HG03139 (cell line): ENCODE results near the gene C22orf39.

Experiments
- ATAC-seq: cut with Tn5 transposase; IDR thresholded peaks from one replicate; pipeline ENCODE4 v1.9.1; 2021; ENCODE audit not compliant: unreplicated experiment

The C22orf39 gene

DNA sequence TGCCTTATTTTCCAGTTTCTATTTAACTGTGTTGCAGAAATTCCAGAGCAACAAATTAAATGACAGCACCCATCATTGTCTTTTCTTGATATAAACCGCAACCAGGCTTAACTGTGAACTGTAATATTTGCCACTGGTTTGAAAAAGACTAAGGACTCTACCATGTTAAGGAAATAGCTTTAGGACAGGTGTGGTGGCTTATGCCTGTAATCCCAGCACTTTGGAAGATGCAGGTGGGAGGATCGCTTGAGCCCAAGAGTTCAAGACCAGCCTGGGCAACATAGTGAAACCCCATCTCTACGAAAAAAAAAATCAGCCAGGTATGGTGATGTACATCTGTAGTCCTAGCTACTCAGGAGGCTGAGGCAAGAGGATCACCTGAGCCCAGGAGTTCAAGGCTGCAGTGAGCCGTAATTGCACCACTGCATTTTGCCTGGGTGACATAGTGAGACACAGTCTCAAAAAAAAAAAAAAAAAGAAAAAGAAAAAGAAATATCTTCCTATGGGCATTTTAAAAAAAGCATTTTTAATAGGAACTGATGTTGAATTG, 44.8 kb downstream of the C22orf39 start:
- no peak for ATAC-seq

DNA sequence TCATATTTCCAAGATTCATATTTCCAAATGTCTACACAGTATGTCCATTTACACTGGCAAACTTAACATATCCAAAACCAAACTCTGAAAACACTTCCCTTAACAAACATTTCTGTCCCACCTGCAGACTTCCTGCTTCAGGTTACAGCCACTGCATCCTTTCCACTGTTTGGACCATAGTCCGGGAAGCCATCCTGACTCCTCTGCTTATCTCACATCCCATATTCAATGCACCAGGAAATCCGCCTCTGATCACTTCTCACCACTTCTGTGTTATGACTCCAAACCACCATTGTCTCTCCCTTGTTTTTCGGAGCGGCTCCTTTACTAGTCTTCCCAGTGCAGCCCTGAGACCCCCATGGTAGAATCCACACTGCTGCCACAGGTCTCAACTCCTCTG, 46.0 kb downstream of the C22orf39 start:
- no peak for ATAC-seq

DNA sequence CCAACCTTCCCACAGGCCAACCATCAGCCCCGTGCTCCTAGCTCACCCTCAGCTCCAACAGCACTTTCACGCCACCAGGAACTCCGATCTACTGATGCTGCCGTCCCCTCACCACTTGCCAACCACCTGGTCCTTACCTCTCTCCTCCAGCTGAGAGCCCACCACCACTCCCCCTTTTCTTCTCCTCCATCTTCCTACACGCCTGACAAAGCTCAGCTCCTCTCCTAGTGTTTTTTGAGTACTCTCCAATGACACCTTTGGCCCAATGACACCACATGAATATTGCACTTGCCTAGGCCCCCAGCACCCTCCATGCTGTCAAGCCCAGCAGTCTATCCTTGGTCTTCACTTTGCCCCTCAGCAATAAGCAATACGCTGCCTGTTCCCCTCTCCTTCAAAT, 46.6 kb downstream of the C22orf39 start:
- no peak for ATAC-seq

DNA sequence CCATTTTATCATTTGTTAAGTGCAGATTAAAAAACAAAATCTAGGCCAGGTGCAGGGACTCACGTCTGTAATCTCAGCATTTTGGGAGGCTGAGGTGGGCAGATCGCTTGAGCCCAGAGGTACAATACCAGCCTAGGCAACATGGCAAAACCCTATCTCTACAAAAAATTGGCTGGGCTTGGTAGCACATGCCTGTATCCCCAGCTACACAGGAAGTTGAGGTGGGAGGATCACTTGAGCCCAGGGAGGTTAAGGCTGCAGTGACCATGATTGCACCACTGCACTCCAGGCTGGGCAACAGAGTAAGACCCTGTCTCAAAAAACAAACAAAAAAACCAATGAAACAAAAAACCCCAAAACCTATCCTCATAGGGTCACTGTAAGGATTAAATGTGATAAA, 48.9 kb downstream of the C22orf39 start:
- no peak for ATAC-seq

DNA sequence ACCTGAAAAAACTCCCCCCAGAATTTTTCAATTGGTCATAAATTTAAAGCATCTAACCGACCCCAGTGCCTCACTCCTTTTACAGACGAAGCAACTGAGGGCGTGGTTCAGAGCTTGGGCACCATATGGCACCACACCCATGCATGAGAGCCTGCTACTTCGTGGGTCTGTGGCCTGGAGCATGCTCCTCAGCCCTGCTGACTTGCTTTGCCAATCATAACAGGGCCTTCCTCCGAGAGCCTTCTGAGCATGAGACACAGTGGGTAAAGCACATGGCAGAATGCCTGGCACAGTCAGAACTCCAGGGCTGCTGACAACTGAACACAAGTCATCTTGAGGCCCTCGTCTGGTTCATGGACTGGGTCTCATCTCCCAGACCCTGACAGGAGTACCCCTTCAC, 49.3 kb downstream of the C22orf39 start:
- ATAC-seq: no peak

DNA sequence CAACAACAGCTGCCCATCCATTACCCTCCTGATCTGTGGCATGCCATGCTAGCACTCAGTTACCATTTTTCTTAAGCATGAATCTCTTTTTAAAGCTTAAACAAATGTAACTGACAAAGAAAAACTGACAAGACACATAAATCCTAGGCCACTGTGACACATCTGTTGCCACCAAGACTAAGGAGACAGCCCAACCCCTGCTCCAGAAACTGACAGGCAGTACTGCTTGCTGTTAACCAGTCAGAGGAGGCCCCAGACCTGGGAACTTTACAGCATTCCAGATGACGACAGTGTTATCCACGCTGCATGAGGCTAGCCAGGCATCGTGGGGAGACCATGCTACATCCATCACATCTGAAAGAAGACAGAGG, 49.8 kb downstream of the C22orf39 start:
- no peak for ATAC-seq

DNA sequence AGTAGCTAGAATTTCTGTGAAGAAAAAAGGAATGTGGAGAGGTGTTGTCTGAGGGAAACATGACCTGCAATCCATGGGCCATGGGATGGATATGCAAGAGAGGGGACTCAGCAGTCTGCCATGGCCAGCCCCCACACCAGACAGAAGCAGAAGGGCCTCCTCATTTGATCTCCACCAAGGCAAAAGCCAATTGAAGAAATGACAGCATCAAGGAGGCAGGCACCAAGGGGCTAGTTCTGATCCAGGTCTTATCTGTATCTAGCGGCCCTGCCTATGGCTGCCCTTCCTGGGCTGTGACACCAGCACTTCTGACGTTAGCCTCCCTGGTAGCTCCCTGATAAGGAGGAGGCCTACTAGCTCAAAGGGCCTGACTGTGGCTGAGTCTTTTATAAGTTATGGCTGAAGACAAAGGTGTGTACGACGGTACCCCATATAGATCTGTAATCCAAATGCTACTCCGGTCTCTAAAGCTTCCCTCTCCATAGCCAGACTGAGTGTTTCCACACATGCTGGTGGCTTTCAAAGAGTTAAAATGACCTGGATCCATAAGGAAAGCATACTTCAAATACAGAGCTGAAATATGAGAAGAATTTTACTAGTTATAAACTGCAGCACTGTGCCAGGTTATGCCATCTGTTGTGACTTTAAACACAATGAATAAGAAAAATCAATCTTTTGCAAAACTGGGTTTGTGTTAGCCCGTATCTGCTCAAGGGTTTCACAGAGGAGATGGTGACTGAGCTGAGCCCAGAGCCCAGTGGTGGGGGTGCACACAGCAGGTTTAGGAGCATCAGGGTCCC, 50.4 kb downstream of the C22orf39 start:
- ATAC-seq: no peak

DNA sequence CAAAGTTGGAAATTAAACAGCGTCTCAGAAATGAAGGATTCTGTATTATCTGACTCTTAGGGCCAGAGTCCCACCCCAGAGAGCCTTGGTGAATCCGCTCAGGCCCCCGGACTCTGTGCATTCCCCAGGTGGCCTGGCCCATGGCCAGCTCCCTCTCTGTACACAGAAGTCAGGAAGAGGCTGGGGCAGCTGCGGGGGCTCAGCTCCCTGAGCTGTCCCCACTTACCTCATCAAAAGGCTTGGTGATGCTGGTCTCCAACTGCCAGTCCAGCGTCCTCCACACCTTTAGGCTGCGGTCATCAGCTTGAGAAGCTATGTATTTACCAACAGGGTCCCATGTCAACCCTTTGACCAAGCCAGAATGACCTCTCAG, 51.0 kb downstream of the C22orf39 start:
- no peak for ATAC-seq

DNA sequence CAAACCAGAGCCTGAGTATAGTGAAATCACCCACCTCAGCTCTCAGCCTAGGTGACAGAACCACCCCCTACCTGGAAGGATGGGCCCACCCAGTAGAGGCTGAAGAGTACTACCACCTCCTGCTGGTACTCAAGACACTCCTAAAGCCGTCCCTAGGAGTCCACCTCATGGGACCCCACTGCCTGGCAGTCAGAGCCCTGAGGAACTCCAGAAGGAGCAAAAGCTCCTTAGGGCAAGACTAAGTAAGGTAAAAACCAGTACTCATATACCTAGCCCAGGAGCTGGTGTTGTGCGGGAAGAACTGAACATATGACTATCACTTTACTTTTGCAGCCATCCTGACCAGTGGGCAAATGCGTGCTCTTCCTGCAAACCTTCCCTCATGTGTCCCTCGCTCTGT, 52.2 kb downstream of the C22orf39 start:
- no peak for ATAC-seq

DNA sequence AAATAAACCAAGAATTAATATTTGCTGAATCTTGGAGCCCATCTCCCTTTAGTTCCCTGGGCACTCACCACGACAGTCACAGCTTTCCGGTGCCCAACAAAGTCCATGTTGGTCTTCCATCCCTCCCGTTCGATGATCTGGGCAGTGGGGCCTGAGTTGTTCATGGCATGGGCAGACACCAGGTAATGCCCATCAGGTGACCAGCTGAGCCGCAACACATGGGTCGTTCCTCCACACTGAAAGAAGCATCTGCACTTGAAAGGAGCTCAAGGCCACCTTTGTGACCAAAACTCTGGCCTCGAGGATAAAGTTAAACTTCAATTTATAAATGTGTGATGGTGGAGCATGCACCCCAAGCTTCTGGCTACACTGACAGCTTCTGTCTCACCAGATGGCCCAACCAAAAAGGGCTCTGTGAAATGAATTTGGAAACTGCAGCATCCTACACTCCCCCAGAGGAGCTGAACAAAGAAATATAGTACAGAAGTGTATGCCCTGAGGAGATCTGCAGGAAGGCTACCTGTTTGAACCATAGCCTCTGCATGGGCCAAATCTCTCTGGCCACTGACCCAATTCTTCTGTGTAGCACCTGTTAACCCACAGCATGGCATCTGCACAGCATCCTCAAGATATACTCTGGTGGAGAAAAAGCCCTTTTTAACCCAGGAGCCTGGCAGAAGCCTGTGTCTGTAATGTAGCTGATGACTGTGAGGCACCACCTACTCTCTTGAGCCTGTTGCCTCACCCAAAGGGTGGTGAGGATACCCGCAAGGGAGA, 53.0 kb downstream of the C22orf39 start:
- ATAC-seq: no peak

DNA sequence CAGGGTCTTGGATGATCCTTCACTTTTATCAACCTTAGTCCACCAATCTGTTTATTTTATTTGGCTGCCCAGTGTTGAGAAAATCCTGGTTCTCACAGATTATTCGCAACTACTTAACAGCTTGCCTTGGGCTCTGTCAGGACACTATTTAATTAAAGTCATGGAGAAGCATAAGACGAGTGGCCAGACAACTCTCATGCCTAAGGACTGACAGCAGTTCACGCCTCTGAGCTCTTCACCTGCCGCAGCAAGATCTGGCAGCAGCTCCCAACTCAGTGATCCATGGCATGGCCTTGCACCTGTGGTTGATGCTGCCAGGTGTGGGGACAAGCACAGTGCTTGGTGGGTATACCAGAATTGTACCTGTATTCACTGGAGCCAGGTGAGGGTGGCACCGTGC, 53.8 kb downstream of the C22orf39 start:
- no peak for ATAC-seq
